Liver (tissue), 9 donors: ENCODE results near the gene YPEL3. TPM values are rescaled to one million over a fixed set of nuclear protein-coding genes. Genes with fewer than 3 reads are reported as not detected.

Experiments used
- DNase-seq: peaks from one replicate; pipeline ENCODE4 v3.0.0-alpha.2; 2017; ENCODE audit warnings: low spot score
- H3K27ac ChIP-seq, 2 donors: one replicate each; pipeline ENCODE4 v1.7.0; 2013; ENCODE audit warnings: inconsistent platforms in 2 of 2, low read length in 2 of 2, control low read depth in 1 of 2, low read depth in 1 of 2, mild to moderate bottlenecking in 1 of 2
- H3K27me3 ChIP-seq, 4 donors: one replicate each; pipeline versions ENCODE4 v1.6.1 to v1.7.0; 2013; ENCODE audit warnings: low read length in 3 of 4, inconsistent platforms in 1 of 4, mild to moderate bottlenecking in 1 of 4, moderate library complexity in 1 of 4; ENCODE audit not compliant: control insufficient read depth in 4 of 4, insufficient read depth in 4 of 4
- H3K36me3 ChIP-seq, 4 donors: one replicate each; pipeline versions ENCODE4 v1.6.1 to v1.7.0; 2013; ENCODE audit warnings: low read length in 3 of 4, mild to moderate bottlenecking in 3 of 4, low read depth in 1 of 4, moderate library complexity in 1 of 4; ENCODE audit not compliant: control insufficient read depth in 4 of 4, insufficient read depth in 3 of 4
- H3K4me1 ChIP-seq, 4 donors: one replicate each; pipeline versions ENCODE4 v1.6.1 to v1.7.0; 2013; ENCODE audit warnings: low read length in 3 of 4, mild to moderate bottlenecking in 3 of 4, moderate library complexity in 1 of 4; ENCODE audit not compliant: control insufficient read depth in 4 of 4, insufficient read depth in 4 of 4
- H3K4me3 ChIP-seq, 3 donors: one replicate each; pipeline versions ENCODE4 v1.6.1 to v1.7.0; 2013; ENCODE audit warnings: low read length in 3 of 3, control low read depth in 1 of 3, low read depth in 1 of 3, mild to moderate bottlenecking in 1 of 3
- H3K9ac ChIP-seq, 2 donors: one replicate each; pipeline ENCODE4 v1.7.0; 2013; ENCODE audit warnings: low read length in 2 of 2, mild to moderate bottlenecking in 2 of 2, moderate library complexity in 2 of 2, control low read depth in 1 of 2, low read depth in 1 of 2
- H3K9me3 ChIP-seq, 4 donors: one replicate each; pipeline versions ENCODE4 v1.6.1 to v1.7.0; 2013; ENCODE audit warnings: low read length in 3 of 4; ENCODE audit not compliant: control insufficient read depth in 4 of 4
- HNF4A ChIP-seq, 2 donors: conservative IDR thresholded peaks; 2 replicates each; pipeline ENCODE4 v1.6.1; 2016; ENCODE audit warnings: antibody characterized with exemption in 2 of 2, mild to moderate bottlenecking in 2 of 2
- JUND ChIP-seq, 2 donors: IDR thresholded peaks; 2 replicates each; pipeline ENCODE4 v1.6.1; 2016; ENCODE audit warnings: antibody characterized with exemption in 2 of 2
- RAD21 ChIP-seq, 2 donors: IDR thresholded peaks; 2 replicates each; pipeline ENCODE4 v1.6.1; 2016; ENCODE audit warnings: antibody characterized with exemption in 2 of 2, mild to moderate bottlenecking in 2 of 2
- YY1 ChIP-seq: IDR thresholded peaks from 2 replicates; pipeline ENCODE4 v1.6.1; 2016; ENCODE audit warnings: antibody characterized with exemption, mild to moderate bottlenecking
- WGBS: extraction: QIAGEN DNeasy Blood & Tissue Kit; methylation state at CpG from one replicate; pipeline ENCODE4 v1.1.7; 2013; 5-methylcytosine and 5-hydroxymethylcytosine counted together
- polyA plus RNA-seq, 2 donors: library from polyadenylated mRNA; stranded (reverse) in 1 of 2; unstranded in 1 of 2; fragments of 200-250 nt in 1 of 2; fragments of >200 nt in 1 of 2; fragmentation: Nextera tagmentation in 1 of 2; extraction: Ambion mirVana in 1 of 2; gene quantifications; one replicate each; pipeline versions ENCODE4 v1.2.1 to v1.2.3, GENCODE V29; 2013 to 2015
- total RNA-seq, 2 donors: library from RNA; depleted of rRNA; stranded (reverse); fragments of >200 nt; gene quantifications; one replicate each; pipeline ENCODE4 v1.2.3, GENCODE V29; 2014
- TF ChIP-seq, protein P1 (sequence below): fragments of 150-350 bp; IDR thresholded peaks from 2 replicates; pipeline ENCODE4 v1.5.1; 2017; ENCODE audit warnings: improper control_type of control experiment, low read depth, low read length; ENCODE audit not compliant: missing input control
- TF ChIP-seq, protein P2 (sequence below): IDR thresholded peaks from 2 replicates; pipeline ENCODE4 v1.6.1; 2016; ENCODE audit warnings: antibody characterized with exemption, mild to moderate bottlenecking
- donor health status: healthy.
- donor health status: healthy.
- donor health status: healthy.
- donor health status: healthy.
- donor health status: healthy.

The YPEL3 gene
- total and polyA plus RNA-seq, 4 donors, result 10.5 to 42.7 (median 24.5) TPM

DNA sequence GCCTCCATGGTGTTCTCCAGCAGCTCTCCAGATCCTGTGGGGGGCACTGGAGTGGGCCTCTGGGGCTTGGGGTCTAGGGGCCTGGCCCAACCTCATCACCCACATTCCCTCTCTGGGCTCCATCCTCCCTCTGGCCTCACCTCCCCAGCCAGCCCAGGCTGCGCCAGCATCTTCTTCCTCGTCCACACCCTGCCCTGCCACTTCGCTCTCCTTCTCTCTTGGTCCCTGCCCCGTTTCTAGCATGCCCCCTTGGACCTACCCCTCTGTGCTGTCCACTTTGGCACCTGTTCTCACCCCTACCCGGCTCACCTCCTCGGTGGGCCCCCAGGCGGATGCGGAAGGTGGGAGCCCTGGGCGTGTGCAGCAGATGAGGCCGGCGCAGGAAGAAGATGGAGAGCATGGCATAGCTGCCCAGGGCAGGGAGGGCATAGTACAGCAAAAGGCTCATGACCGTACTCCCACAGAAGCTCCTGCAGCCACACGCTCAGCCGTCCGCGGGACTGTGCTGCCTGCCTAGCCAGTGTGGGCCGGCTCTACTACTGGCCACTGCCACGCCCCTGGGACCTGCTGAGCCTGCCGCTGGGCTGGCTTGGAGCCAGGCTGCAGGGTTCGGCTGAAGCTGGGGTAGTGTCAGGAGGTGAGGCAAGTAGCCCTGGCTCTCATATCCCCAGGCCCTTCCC, 17.2 kb upstream of the YPEL3 start, which contains the start of gene GDPD3:
TSS of gene GDPD3 (minus strand) at position 507 of the 680 bp plus-strand sequence. CDS start at position 448, 59 bp downstream.
- Histone ChIP-seq H3K27me3 (no peaks in the 10 kb centered on the region), H3K27ac (no peak within 1 kb of the TSS), H3K36me3 (peaks cover 6 to 18% (median 7%) of the 10 kb centered on the region in 4 donors), H3K4me3 (no peak within 1 kb of the TSS), H3K4me1 (no peaks in the 10 kb centered on the region), H3K9ac (no peak within 1 kb of the TSS), H3K9me3 (no peaks in the 10 kb centered on the region)
- no peak for TF ChIP-seq JUND (IDR thresholded peaks at IDR 0.05)
- TF ChIP-seq RAD21 (IDR thresholded peaks at IDR 0.05), result no peak
- TF ChIP-seq, protein P1, sequence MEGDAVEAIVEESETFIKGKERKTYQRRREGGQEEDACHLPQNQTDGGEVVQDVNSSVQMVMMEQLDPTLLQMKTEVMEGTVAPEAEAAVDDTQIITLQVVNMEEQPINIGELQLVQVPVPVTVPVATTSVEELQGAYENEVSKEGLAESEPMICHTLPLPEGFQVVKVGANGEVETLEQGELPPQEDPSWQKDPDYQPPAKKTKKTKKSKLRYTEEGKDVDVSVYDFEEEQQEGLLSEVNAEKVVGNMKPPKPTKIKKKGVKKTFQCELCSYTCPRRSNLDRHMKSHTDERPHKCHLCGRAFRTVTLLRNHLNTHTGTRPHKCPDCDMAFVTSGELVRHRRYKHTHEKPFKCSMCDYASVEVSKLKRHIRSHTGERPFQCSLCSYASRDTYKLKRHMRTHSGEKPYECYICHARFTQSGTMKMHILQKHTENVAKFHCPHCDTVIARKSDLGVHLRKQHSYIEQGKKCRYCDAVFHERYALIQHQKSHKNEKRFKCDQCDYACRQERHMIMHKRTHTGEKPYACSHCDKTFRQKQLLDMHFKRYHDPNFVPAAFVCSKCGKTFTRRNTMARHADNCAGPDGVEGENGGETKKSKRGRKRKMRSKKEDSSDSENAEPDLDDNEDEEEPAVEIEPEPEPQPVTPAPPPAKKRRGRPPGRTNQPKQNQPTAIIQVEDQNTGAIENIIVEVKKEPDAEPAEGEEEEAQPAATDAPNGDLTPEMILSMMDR, result no peak
- TF ChIP-seq HNF4A (conservative IDR thresholded peaks at IDR 0.05), result no peak
- TF ChIP-seq, protein P2, sequence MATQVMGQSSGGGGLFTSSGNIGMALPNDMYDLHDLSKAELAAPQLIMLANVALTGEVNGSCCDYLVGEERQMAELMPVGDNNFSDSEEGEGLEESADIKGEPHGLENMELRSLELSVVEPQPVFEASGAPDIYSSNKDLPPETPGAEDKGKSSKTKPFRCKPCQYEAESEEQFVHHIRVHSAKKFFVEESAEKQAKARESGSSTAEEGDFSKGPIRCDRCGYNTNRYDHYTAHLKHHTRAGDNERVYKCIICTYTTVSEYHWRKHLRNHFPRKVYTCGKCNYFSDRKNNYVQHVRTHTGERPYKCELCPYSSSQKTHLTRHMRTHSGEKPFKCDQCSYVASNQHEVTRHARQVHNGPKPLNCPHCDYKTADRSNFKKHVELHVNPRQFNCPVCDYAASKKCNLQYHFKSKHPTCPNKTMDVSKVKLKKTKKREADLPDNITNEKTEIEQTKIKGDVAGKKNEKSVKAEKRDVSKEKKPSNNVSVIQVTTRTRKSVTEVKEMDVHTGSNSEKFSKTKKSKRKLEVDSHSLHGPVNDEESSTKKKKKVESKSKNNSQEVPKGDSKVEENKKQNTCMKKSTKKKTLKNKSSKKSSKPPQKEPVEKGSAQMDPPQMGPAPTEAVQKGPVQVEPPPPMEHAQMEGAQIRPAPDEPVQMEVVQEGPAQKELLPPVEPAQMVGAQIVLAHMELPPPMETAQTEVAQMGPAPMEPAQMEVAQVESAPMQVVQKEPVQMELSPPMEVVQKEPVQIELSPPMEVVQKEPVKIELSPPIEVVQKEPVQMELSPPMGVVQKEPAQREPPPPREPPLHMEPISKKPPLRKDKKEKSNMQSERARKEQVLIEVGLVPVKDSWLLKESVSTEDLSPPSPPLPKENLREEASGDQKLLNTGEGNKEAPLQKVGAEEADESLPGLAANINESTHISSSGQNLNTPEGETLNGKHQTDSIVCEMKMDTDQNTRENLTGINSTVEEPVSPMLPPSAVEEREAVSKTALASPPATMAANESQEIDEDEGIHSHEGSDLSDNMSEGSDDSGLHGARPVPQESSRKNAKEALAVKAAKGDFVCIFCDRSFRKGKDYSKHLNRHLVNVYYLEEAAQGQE, result no peak
- WGBS, result 70% methylated on average over 20 of the region's 20 CpGs
- no peak for DNase-seq

DNA sequence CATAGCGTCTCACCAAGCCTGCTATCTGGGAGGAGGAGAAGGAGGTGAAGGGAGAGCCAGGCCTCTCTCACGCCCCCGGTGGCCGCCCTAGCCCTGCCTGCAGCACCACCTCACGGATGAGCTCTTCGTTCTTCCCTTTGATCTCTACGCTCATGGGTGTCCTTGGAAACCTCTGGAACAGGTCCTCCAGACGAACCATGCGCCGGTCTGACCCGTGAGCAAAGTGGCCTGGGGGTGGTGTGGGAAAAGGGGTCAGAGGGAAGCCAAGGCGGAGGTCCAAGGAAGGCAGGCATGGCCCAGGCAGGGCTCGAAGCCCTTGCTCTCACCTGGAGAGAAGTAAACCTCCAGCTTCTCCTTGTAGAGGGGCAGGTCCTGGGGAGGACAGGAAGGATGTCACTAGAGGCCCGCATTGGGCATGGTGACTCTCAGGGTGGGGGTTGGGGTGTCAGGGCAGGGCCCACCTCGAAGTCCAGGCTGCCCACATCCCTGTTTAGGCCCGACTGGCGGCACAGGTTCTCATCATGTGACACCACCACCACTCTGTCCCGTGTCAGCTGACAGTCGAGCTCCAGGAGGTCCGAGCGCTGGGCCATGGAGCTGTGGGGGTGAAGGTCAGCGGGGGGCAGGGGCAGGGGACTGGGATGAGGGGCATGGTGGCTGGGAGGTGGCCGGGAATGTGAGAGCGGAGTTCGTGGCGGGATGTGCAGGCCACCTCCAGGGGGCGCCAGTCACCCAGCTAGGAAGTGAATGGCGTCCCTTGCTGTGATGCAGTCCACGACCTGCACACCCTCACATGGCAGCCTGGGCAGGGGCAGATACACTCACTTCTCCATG, 16.4 kb upstream of the YPEL3 start:
- peak; percentile 60 for DNase-seq
- no peak overlapping the region for H3K9ac ChIP-seq
- no peaks in the 10 kb centered on the region for H3K9me3 ChIP-seq
- H3K36me3 ChIP-seq, result peaks cover 0 to 18% (median 4%) of the 10 kb centered on the region in 4 donors
- no peaks in the 10 kb centered on the region for H3K4me1 ChIP-seq
- no peak overlapping the region for H3K4me3 ChIP-seq
- WGBS, result 89% methylated on average over 29 of the region's 29 CpGs
- H3K27me3 ChIP-seq, result no peaks in the 10 kb centered on the region
- no peak overlapping the region for H3K27ac ChIP-seq
- TF ChIP-seq, protein P1, result peak; percentile 40
- peak; percentile 50 to 76 for TF ChIP-seq RAD21 (IDR thresholded peaks at IDR 0.05)
- TF ChIP-seq YY1, result no peak
